Retinal pigment epithelial cell (primary cell): ENCODE measurements around the gene PNMA6A.
"Not testable (repeated sequence)": the region's sequence is repeated elsewhere in the genome, so short reads cannot be mapped to it uniquely, and the experiment has no call there.

ENCODE experiments used
- DNase-seq: peaks from one replicate; pipeline ENCODE4 v3.0.0-alpha.2; 2010; ENCODE audit warnings: low read depth
- H3K4me3 ChIP-seq: 2 replicates; pipeline ENCODE4 v1.5.1; 2011; ENCODE audit warnings: mild to moderate bottlenecking, low read length, control low read depth, moderate library complexity
- CTCF ChIP-seq: conservative IDR thresholded peaks from 2 replicates; pipeline ENCODE4 v1.5.1; 2011; ENCODE audit warnings: low read depth, low read length, control low read depth, inconsistent platforms

Gene PNMA6A

DNA sequence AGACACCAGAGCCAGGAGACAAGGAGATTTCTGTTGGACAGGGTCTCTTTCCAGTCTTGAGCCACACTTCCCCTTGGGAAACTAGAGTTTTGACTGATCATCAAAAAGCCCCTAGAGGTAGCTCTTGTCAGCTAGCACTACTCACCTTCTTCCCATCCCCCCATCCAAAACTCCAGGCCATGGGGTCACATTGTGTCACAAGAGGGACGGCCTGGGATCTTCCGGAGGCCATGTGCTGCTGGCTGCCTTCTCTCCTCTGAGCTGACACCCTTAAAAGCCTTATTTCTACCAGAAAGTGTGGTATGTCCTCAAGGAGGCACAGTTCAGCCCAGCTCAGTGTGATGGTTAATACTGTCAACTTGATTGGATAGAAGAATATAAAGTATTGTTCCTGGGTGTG is 8.2 kb upstream of the PNMA6A start:
- DNase-seq: no peak
- H3K4me3 ChIP-seq: no peak overlapping the region
- no peak for TF ChIP-seq CTCF

DNA sequence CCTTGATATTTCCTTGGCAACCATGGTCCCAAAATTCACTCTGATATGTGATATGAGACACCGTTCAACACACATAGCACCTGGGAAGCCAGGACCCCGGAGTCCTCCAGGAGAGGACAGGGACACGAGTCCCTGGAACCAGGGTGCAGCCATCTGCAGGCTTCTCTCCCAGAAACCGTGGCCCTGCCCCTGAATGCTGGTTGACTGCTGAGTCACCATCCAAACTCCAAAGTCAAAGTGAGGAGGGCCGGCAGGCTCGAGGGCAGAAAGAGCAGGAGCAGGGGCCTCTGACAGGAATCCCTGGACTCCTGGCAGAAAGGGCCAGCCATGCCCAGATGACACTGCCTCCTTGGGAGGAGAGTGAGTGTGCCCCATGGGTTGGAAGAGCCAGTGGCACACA is 6.9 kb upstream of the PNMA6A start:
- TF ChIP-seq CTCF: no peak
- DNase-seq: no peak
- H3K4me3 ChIP-seq: no peak overlapping the region

GRCh38 chrX:153066402-153066801 is 5.9 kb upstream of the PNMA6A start:
- H3K4me3 ChIP-seq, DNase-seq: not testable (repeated sequence)

DNA sequence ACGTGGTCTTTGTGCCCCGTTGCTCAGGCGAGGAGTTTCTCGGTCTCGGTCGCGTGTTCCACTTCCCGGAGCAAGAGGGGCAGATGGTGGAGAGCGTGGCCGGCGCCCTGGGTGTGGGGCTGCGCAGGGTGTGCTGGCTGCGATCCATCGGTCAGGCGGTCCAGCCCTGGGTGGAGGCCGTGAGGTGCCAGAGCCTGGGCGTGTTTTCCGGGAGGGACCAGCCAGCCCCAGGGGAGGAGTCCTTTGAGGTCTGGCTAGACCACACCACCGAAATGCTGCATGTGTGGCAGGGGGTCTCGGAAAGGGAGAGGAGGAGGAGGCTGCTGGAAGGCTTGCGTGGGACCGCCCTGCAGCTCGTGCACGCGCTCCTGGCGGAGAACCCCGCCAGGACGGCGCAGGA is 1.1 kb downstream of the PNMA6A start:
- not testable (repeated sequence) for DNase-seq, H3K4me3 ChIP-seq

DNA sequence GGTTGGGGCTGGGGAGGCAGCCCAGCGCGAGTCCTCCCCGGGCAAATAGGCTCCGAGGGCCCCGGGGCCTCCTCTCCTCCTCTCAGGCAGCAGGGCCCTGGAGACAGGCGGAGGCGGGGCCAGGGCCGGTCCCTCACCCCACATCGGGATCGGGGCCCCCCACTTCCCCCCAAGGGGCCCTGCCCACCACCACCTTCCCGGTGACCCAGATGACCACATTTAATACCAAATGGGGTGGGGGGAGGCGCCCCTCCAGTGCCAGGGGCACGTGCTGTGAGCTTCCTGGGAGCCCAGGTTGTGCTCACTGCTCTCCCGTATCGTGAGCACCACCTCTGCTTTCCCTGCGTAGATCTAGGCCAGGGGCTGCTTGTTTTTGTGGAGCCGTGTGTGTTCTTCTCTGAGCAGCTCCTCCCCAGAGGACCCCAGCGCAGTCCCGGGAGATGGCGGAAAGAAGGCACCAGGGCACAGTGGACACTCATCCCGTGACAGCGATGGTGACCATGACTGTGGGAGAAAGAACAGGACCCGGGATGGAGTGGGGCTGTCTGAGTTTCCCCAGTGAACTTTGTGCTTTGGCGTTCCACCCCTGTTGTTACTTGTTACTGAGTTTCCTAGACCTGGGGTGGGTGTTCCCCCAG is 2.1 kb downstream of the PNMA6A start:
- H3K4me3 ChIP-seq: no peak overlapping the region
- TF ChIP-seq CTCF: no peak
- no peak for DNase-seq

DNA sequence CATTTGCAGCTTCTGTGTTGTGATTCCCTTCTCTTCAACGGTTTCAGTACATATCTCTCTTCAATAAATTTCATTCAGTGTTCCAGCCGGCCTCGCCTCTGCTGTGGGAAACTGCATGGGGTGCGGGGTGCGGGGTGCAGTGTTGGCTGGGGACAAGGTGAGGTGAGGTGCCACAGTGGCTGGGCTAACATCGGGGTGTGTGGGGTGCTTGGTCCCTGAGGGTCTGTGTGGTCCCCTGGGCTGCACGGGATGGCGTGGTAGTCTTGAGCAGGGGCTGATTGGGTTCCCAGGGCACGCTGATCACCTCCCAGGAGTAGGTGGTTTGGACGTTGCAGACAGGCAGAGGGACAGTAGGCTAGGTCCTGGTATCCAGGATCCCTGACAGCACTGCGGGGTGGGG is 2.7 kb downstream of the PNMA6A start:
- no peak overlapping the region for H3K4me3 ChIP-seq
- no peak for TF ChIP-seq CTCF
- no peak for DNase-seq

DNA sequence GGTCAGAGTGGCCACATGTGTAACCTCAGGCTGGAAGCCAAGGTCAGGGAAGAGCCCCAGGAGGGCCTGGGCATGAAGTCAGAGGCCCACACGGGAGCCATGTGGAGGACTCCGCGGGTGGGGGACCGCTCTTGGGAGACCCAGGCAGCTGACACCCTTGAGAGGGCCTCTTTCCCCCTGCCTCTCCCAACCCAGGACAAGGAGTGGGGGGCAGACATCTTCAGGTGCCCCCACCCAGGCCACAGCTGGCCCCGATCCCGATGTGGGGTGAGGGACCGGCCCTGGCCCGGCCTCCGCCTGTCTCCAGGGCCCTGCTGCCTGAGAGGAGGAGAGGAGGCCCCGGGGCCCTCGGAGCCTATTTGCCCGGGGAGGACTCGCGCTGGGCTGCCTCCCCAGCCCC is 3.1 kb downstream of the PNMA6A start:
- DNase-seq: no peak
- no peak overlapping the region for H3K4me3 ChIP-seq
- no peak for TF ChIP-seq CTCF

DNA sequence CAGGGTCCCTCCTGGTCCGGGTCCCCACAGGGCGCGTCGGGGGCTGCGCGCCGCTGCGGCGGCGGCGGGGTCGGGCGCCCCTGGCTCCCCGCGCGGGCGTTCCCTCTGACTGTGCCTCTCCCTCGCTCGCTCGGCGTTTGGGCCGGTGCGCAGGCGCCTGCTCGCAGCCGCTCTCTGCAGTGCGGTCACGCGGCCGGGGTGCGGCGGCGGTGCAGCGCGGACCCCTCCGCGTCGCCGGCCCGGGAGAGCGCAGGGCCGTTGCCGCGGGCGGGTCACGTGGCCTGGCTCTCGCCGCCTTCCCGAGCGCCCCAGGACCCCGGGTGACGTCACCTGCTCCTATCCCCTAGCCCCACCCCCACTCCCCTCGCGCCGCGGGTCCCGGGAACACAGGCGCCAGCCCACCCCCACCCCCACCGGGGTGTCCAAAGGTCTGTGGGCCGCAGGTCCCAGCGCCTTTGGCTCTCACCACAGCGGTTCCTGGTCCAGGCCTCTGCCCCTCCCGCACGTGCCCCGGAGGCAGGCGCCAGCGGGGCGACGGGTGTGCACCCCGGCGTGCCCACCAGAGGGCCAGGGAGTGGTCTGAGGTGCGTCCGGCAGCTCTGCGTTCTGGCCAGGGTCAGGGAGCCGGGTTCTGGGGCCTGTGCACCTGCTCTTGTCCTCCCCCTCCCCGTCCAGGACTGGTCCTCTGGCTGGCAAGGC is 5.3 kb downstream of the PNMA6A start:
- DNase-seq, H3K4me3 ChIP-seq: not testable (repeated sequence)

DNA sequence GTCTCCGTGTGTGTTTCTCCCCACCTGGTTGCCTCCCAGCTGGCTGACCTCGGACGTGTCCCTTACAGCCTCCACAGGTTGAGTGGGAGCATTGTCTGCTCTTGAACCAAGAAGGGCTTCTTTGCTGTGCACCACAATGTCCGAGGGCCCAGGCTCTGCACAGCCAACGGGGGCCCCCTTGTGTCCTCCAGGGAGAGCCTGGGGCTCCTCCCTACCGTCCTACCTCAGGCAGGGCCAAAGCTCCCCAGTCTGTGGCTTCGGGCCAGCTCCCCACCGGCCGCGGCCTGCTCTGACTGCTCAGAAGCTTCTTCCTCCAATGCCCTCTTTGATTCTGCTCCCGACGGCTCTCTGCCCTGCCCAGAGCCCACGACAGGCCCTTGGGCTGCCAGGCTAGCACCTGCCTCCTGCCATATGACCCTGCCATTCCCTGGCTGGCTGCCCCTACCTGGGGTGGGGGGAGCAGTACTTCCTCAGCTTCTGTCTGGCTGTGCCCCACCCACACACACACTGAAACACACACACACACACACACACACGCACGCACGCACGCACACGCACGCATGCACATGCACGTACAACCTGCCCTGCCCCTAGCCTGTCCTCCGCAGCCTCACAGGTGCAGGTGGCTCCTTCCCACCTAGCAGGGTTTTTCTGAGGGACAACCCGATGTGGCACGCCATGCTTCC is 11.1 kb downstream of the PNMA6A start:
- not testable (repeated sequence) for H3K4me3 ChIP-seq, DNase-seq
